Lower leg skin (tissue), 3 donors: ENCODE data around the gene C16orf78.

Experiments
- CTCF ChIP-seq, 3 donors: fragments of 450-650 bp; IDR thresholded peaks; one replicate each; pipeline ENCODE4 v1.5.1; 2016; ENCODE audit warnings: antibody characterized with exemption in 3 of 3, mild to moderate bottlenecking in 3 of 3, moderate library complexity in 2 of 3
- POLR2A ChIP-seq, 2 donors: fragments of 450-650 bp; IDR thresholded peaks; one replicate each; pipeline ENCODE4 v1.6.1; 2016 to 2017; ENCODE audit warnings: antibody characterized with exemption in 2 of 2, mild to moderate bottlenecking in 1 of 2, moderate library complexity in 1 of 2

GRCh38 chr16:49376206-49376605 lies 2.6 kb downstream of the C16orf78 start:
- no peak for TF ChIP-seq CTCF (IDR thresholded peaks at IDR 0.05)
- no peak for TF ChIP-seq POLR2A (IDR thresholded peaks at IDR 0.05)
